Liver (tissue), 9 donors: ENCODE measurements around the gene CACNA1D. TPM values are rescaled to one million over a fixed set of nuclear protein-coding genes. Genes with fewer than 3 reads are reported as not detected.

Experiments used
- DNase-seq: peaks from one replicate; pipeline ENCODE4 v3.0.0-alpha.2; 2017; ENCODE audit warnings: low spot score
- H3K27ac ChIP-seq, 2 donors: one replicate each; pipeline ENCODE4 v1.7.0; 2013; ENCODE audit warnings: inconsistent platforms in 2 of 2, low read length in 2 of 2, control low read depth in 1 of 2, low read depth in 1 of 2, mild to moderate bottlenecking in 1 of 2
- H3K27me3 ChIP-seq, 4 donors: one replicate each; pipeline versions ENCODE4 v1.6.1 to v1.7.0; 2013; ENCODE audit warnings: low read length in 3 of 4, inconsistent platforms in 1 of 4, mild to moderate bottlenecking in 1 of 4, moderate library complexity in 1 of 4; ENCODE audit not compliant: control insufficient read depth in 4 of 4, insufficient read depth in 4 of 4
- H3K36me3 ChIP-seq, 4 donors: one replicate each; pipeline versions ENCODE4 v1.6.1 to v1.7.0; 2013; ENCODE audit warnings: low read length in 3 of 4, mild to moderate bottlenecking in 3 of 4, low read depth in 1 of 4, moderate library complexity in 1 of 4; ENCODE audit not compliant: control insufficient read depth in 4 of 4, insufficient read depth in 3 of 4
- H3K4me1 ChIP-seq, 4 donors: one replicate each; pipeline versions ENCODE4 v1.6.1 to v1.7.0; 2013; ENCODE audit warnings: low read length in 3 of 4, mild to moderate bottlenecking in 3 of 4, moderate library complexity in 1 of 4; ENCODE audit not compliant: control insufficient read depth in 4 of 4, insufficient read depth in 4 of 4
- H3K4me3 ChIP-seq, 3 donors: one replicate each; pipeline versions ENCODE4 v1.6.1 to v1.7.0; 2013; ENCODE audit warnings: low read length in 3 of 3, control low read depth in 1 of 3, low read depth in 1 of 3, mild to moderate bottlenecking in 1 of 3
- H3K9ac ChIP-seq, 2 donors: one replicate each; pipeline ENCODE4 v1.7.0; 2013; ENCODE audit warnings: low read length in 2 of 2, mild to moderate bottlenecking in 2 of 2, moderate library complexity in 2 of 2, control low read depth in 1 of 2, low read depth in 1 of 2
- H3K9me3 ChIP-seq, 4 donors: one replicate each; pipeline versions ENCODE4 v1.6.1 to v1.7.0; 2013; ENCODE audit warnings: low read length in 3 of 4; ENCODE audit not compliant: control insufficient read depth in 4 of 4
- EGR1 ChIP-seq, 2 donors: IDR thresholded peaks; 2 replicates each; pipeline ENCODE4 v1.6.1; 2016 to 2018; ENCODE audit warnings: antibody characterized with exemption in 2 of 2, low read depth in 2 of 2
- FOXA2 ChIP-seq: IDR thresholded peaks from 2 replicates; pipeline ENCODE4 v1.6.1; 2016; ENCODE audit warnings: antibody characterized with exemption
- JUND ChIP-seq, 2 donors: IDR thresholded peaks; 2 replicates each; pipeline ENCODE4 v1.6.1; 2016; ENCODE audit warnings: antibody characterized with exemption in 2 of 2
- MAX ChIP-seq: IDR thresholded peaks from 2 replicates; pipeline ENCODE4 v1.6.1; 2016; ENCODE audit warnings: antibody characterized with exemption
- NR2F2 ChIP-seq: IDR thresholded peaks from 2 replicates; pipeline ENCODE4 v1.6.1; 2016; ENCODE audit warnings: antibody characterized with exemption
- REST ChIP-seq: IDR thresholded peaks from 2 replicates; pipeline ENCODE4 v1.6.1; 2016; ENCODE audit warnings: antibody characterized with exemption, mild to moderate bottlenecking
- RXRA ChIP-seq, 2 donors: IDR thresholded peaks; 2 replicates each; pipeline ENCODE4 v1.6.1; 2017 to 2018; ENCODE audit warnings: antibody characterized with exemption in 2 of 2, mild to moderate bottlenecking in 1 of 2
- YY1 ChIP-seq: IDR thresholded peaks from 2 replicates; pipeline ENCODE4 v1.6.1; 2016; ENCODE audit warnings: antibody characterized with exemption, mild to moderate bottlenecking
- ZBTB33 ChIP-seq: IDR thresholded peaks from 2 replicates; pipeline ENCODE4 v1.6.1; 2016; ENCODE audit warnings: antibody characterized with exemption
- WGBS: extraction: QIAGEN DNeasy Blood & Tissue Kit; methylation state at CpG from one replicate; pipeline ENCODE4 v1.1.7; 2013; 5-methylcytosine and 5-hydroxymethylcytosine counted together
- polyA plus RNA-seq, 2 donors: library from polyadenylated mRNA; stranded (reverse) in 1 of 2; unstranded in 1 of 2; fragments of 200-250 nt in 1 of 2; fragments of >200 nt in 1 of 2; fragmentation: Nextera tagmentation in 1 of 2; extraction: Ambion mirVana in 1 of 2; gene quantifications; one replicate each; pipeline versions ENCODE4 v1.2.1 to v1.2.3, GENCODE V29; 2013 to 2015
- total RNA-seq, 2 donors: library from RNA; depleted of rRNA; stranded (reverse); fragments of >200 nt; gene quantifications; one replicate each; pipeline ENCODE4 v1.2.3, GENCODE V29; 2014
- TF ChIP-seq, protein P1 (sequence below): IDR thresholded peaks from 2 replicates; pipeline ENCODE4 v1.6.1; 2016; ENCODE audit warnings: antibody characterized with exemption
- donor health status: healthy.
- donor health status: healthy.
- donor health status: healthy.
- donor health status: healthy.
- donor health status: healthy.

CACNA1D gene
- total and polyA plus RNA-seq, 4 donors = 1.8 to 18.9 (median 3.4) TPM

GRCh38 chr3:53728606-53729005, 234.2 kb downstream of the CACNA1D start:
- Histone ChIP-seq H3K9ac (no peak overlapping the region), H3K36me3 (no peaks in the 10 kb centered on the region), H3K9me3 (no peaks in the 10 kb centered on the region), H3K27me3 (no peaks in the 10 kb centered on the region), H3K4me3 (no peak overlapping the region), H3K27ac (peak overlapping the region in 1 of 2 donors; percentile 30), H3K4me1 (peaks cover 0 to 11% (median 2%) of the 10 kb centered on the region in 4 donors)
- no peak for DNase-seq
- TF ChIP-seq NR2F2 = no peak
- TF ChIP-seq FOXA2 = no peak
- no peak for TF ChIP-seq ZBTB33
- TF ChIP-seq JUND (IDR thresholded peaks at IDR 0.05) = no peak
- TF ChIP-seq YY1 = no peak
- TF ChIP-seq REST = no peak
- no peak for TF ChIP-seq MAX
- no peak for TF ChIP-seq RXRA (IDR thresholded peaks at IDR 0.05)

- no peak for DNase-seq
Observed at GRCh38 chr3:53729159-53729558, 234.7 kb downstream of the CACNA1D start.

More at GRCh38 chr3:53729159-53729558, 234.7 kb downstream of the CACNA1D start:
- no peak overlapping the region for H3K9ac ChIP-seq
- no peak overlapping the region for H3K4me3 ChIP-seq
- no peaks in the 10 kb centered on the region for H3K27me3 ChIP-seq
- TF ChIP-seq MAX (no peak), EGR1 (IDR thresholded peaks at IDR 0.05; ENCODE audit: low read depth in 2 of 2) (no peak), YY1 (peak; percentile 3), ZBTB33 (no peak)
- TF ChIP-seq, protein P1, sequence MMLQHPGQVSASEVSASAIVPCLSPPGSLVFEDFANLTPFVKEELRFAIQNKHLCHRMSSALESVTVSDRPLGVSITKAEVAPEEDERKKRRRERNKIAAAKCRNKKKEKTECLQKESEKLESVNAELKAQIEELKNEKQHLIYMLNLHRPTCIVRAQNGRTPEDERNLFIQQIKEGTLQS = no peak
- peaks cover 0 to 11% (median 2%) of the 10 kb centered on the region in 4 donors for H3K4me1 ChIP-seq
- H3K9me3 ChIP-seq = no peaks in the 10 kb centered on the region
- 65% methylated on average over 6 of the region's 6 CpGs for WGBS
- peak overlapping the region; percentile 30 to 42 for H3K27ac ChIP-seq
- H3K36me3 ChIP-seq = no peaks in the 10 kb centered on the region
